ENCODE results near the gene CASP4. TPM values are rescaled to one million over a fixed set of nuclear protein-coding genes. Genes with fewer than 3 reads are reported as not detected.

The CASP4 gene
- total RNA-seq, 1 experiment from 2014 or later = 53.1 TPM

- no peak overlapping the region for H3K4me3 Mint-ChIP-seq (ENCODE audit: low read depth, unreplicated experiment)
- no peak overlapping the region for H3K27ac Mint-ChIP-seq (ENCODE audit: unreplicated experiment)
- CTCF ChIA-PET = no interaction called here
- no peaks in the 10 kb centered on the region for H3K27me3 Mint-ChIP-seq (ENCODE audit: unreplicated experiment)
- DNase-seq = no peak
- peaks cover 3% of the 10 kb centered on the region for H3K9me3 Mint-ChIP-seq (ENCODE audit: low read depth, unreplicated experiment)
- no peak for TF ChIP-seq CTCF (IDR thresholded peaks at IDR 0.05; ENCODE audit: unreplicated experiment)
- no TSS peak for BruUV-seq (replicated peaks)
- no peaks in the 10 kb centered on the region for H3K36me3 Mint-ChIP-seq (ENCODE audit: insufficient read depth, unreplicated experiment)
- no peaks in the 10 kb centered on the region for H3K4me1 Mint-ChIP-seq (ENCODE audit: low read depth, unreplicated experiment)
- intact Hi-C loops (cut with micrococcal nuclease; ENCODE audit: unreplicated experiment) = no loop called here
These were observed 63.1 kb downstream of the CASP4 start for GRCh38 chr11:104905271-104905670.

GRCh38 chr11:104899226-104899625 lies 69.1 kb downstream of the CASP4 start:
- H3K4me1 Mint-ChIP-seq (ENCODE audit: low read depth, unreplicated experiment) = no peaks in the 10 kb centered on the region
- H3K36me3 Mint-ChIP-seq (ENCODE audit: insufficient read depth, unreplicated experiment) = no peaks in the 10 kb centered on the region
- H3K27ac Mint-ChIP-seq (ENCODE audit: unreplicated experiment) = no peak overlapping the region
- peaks cover 5% of the 10 kb centered on the region for H3K9me3 Mint-ChIP-seq (ENCODE audit: low read depth, unreplicated experiment)
- no peaks in the 10 kb centered on the region for H3K27me3 Mint-ChIP-seq (ENCODE audit: unreplicated experiment)
- no peak for DNase-seq
- CTCF ChIA-PET = no interaction called here
- no peak for TF ChIP-seq CTCF (IDR thresholded peaks at IDR 0.05; ENCODE audit: unreplicated experiment)
- intact Hi-C loops (cut with micrococcal nuclease; ENCODE audit: unreplicated experiment) = no loop called here
- BruUV-seq (replicated peaks) = no TSS peak
- H3K4me3 Mint-ChIP-seq (ENCODE audit: low read depth, unreplicated experiment) = no peak overlapping the region

GRCh38 chr11:104898685-104899013 lies 69.7 kb downstream of the CASP4 start:
- Mint-ChIP-seq H3K4me3 (ENCODE audit: low read depth, unreplicated experiment) (no peak overlapping the region), H3K27ac (ENCODE audit: unreplicated experiment) (no peak overlapping the region), H3K9me3 (ENCODE audit: low read depth, unreplicated experiment) (peaks cover 5% of the 10 kb centered on the region), H3K4me1 (ENCODE audit: low read depth, unreplicated experiment) (no peaks in the 10 kb centered on the region), H3K27me3 (ENCODE audit: unreplicated experiment) (no peaks in the 10 kb centered on the region), H3K36me3 (ENCODE audit: insufficient read depth, unreplicated experiment) (no peaks in the 10 kb centered on the region)
- no peak for TF ChIP-seq CTCF (IDR thresholded peaks at IDR 0.05; ENCODE audit: unreplicated experiment)
- no TSS peak for BruUV-seq (replicated peaks)
- CTCF ChIA-PET = no interaction called here
- DNase-seq = no peak
- intact Hi-C loops (cut with micrococcal nuclease; ENCODE audit: unreplicated experiment) = no loop called here

- H3K27ac Mint-ChIP-seq (ENCODE audit: unreplicated experiment) = no peak within 1 kb of the TSS
- CTCF ChIA-PET = no interaction called here
- no peaks in the 10 kb centered on the region for H3K4me1 Mint-ChIP-seq (ENCODE audit: low read depth, unreplicated experiment)
- no peak for DNase-seq
- BruUV-seq (replicated peaks) = no TSS peak
- TF ChIP-seq CTCF (IDR thresholded peaks at IDR 0.05; ENCODE audit: unreplicated experiment) = no peak
- H3K27me3 Mint-ChIP-seq (ENCODE audit: unreplicated experiment) = no peaks in the 10 kb centered on the region
- intact Hi-C loops (cut with micrococcal nuclease; ENCODE audit: unreplicated experiment) = no loop called here
- peaks cover 5% of the 10 kb centered on the region for H3K9me3 Mint-ChIP-seq (ENCODE audit: low read depth, unreplicated experiment)
- no peaks in the 10 kb centered on the region for H3K36me3 Mint-ChIP-seq (ENCODE audit: insufficient read depth, unreplicated experiment)
- no peak within 1 kb of the TSS for H3K4me3 Mint-ChIP-seq (ENCODE audit: low read depth, unreplicated experiment)
These were observed 70.3 kb downstream of the CASP4 start, which contains the start of gene CASP12 for GRCh38 chr11:104897891-104898684. Gene CASP12 (minus strand): TSS chr11:104898460.
